Astrocyte of the spinal cord (primary cell): ENCODE results near the gene TASP1.

ENCODE experiments used
- DNase-seq: peaks from one replicate; pipeline ENCODE4 v3.0.0; 2011; ENCODE audit warnings: low read depth, low spot score
- H3K4me3 ChIP-seq: 2 replicates; pipeline ENCODE4 v1.5.1; 2011; ENCODE audit warnings: low read depth, mild to moderate bottlenecking, low read length, moderate library complexity
- CTCF ChIP-seq: IDR thresholded peaks from 2 replicates; pipeline ENCODE4 v1.5.1; 2012; ENCODE audit warnings: low read depth, mild to moderate bottlenecking, low read length, inconsistent platforms
- in situ Hi-C: cut with HindIII; loops from 2 replicates; pipeline ENCODE4 v1.10.0; 2017; ENCODE audit warnings: low sequenced_read_pairs

The TASP1 gene

GRCh38 chr20:13638496-13639149 lies at the start of gene TASP1:
Gene TASP1, minus strand, starts transcription at chr20:13638932. Its CDS starts 8,854 bp downstream, at chr20:13630078.
- TF ChIP-seq CTCF = no peak
- peak within 1 kb of the TSS; percentile 95 for H3K4me3 ChIP-seq
- in situ Hi-C loops = no loop called here
- peak; percentile 94 for DNase-seq

GRCh38 chr20:13687815-13688214 lies 49.1 kb upstream of the TASP1 start:
- in situ Hi-C loops = no loop called here
- H3K4me3 ChIP-seq = no peak overlapping the region
- DNase-seq = no peak
- TF ChIP-seq CTCF = no peak

GRCh38 chr20:13685623-13686022 lies 46.9 kb upstream of the TASP1 start:
- no peak overlapping the region for H3K4me3 ChIP-seq
- no peak for TF ChIP-seq CTCF
- no peak for DNase-seq
- in situ Hi-C loops = no loop called here

GRCh38 chr20:13684566-13685222 lies 46.0 kb upstream of the TASP1 start:
- no peak for TF ChIP-seq CTCF
- H3K4me3 ChIP-seq = no peak overlapping the region
- DNase-seq = no peak
- in situ Hi-C loops = no loop called here

- DNase-seq = no peak
- in situ Hi-C loops = no loop called here
- no peak for TF ChIP-seq CTCF
- H3K4me3 ChIP-seq = no peak overlapping the region
Measured at GRCh38 chr20:13683833-13684232, 45.1 kb upstream of the TASP1 start.

GRCh38 chr20:13681248-13682125 lies 42.8 kb upstream of the TASP1 start:
- no peak overlapping the region for H3K4me3 ChIP-seq
- TF ChIP-seq CTCF = no peak
- in situ Hi-C loops = no loop called here
- no peak for DNase-seq
